Stimulated activated CD8-positive, alpha-beta memory T cell treated with anti-CD3 and anti-CD28 coated beads, Interleukin-12 subunit alpha, Interleukin-12 subunit beta, amount 100 ng/mL, for 24 hours (primary cell): ENCODE data around the gene PPP1R3D.
"Not testable (repeated sequence)": the region's sequence is repeated elsewhere in the genome, so short reads cannot be mapped to it uniquely, and the experiment has no call there.

Experiments
- DNase-seq: peaks from one replicate; pipeline ENCODE4 v3.0.0-alpha.2; 2020; ENCODE audit errors: extremely low read depth

The PPP1R3D gene

GRCh38 chr20:59940129-59940955, at the start of gene PPP1R3D, which contains the start of gene FAM217B:
PPP1R3D (minus strand) TSS chr20:59940305; CDS start chr20:59939931, 374 bp downstream.
FAM217B (plus strand) TSS chr20:59940389; CDS start chr20:59943944, 3,555 bp downstream.
- DNase-seq = peak; percentile 82

- DNase-seq = no peak
Measured at GRCh38 chr20:59988141-59988540, 48.0 kb upstream of the PPP1R3D start.

GRCh38 chr20:59987135-59987534, 47.0 kb upstream of the PPP1R3D start:
- no peak for DNase-seq

- DNase-seq = no peak
Measured at GRCh38 chr20:59985864-59986263, 45.8 kb upstream of the PPP1R3D start.

GRCh38 chr20:59985164-59985563, 45.1 kb upstream of the PPP1R3D start:
- DNase-seq = no peak

GRCh38 chr20:59984541-59984940, 44.4 kb upstream of the PPP1R3D start:
- no peak for DNase-seq

GRCh38 chr20:59983076-59983475, 43.0 kb upstream of the PPP1R3D start:
- DNase-seq = no peak

GRCh38 chr20:59977086-59977485, 37.0 kb upstream of the PPP1R3D start:
- no peak for DNase-seq

GRCh38 chr20:59976156-59976782, 36.2 kb upstream of the PPP1R3D start:
- DNase-seq = no peak

GRCh38 chr20:59972037-59972801, 32.1 kb upstream of the PPP1R3D start:
- no peak for DNase-seq

- no peak for DNase-seq
Measured at GRCh38 chr20:59971428-59971827, 31.3 kb upstream of the PPP1R3D start.

- no peak for DNase-seq
Measured at GRCh38 chr20:59966428-59966827, 26.3 kb upstream of the PPP1R3D start.

- DNase-seq = no peak
Measured at GRCh38 chr20:59962155-59962554, 22.1 kb upstream of the PPP1R3D start.

GRCh38 chr20:59961423-59961822, 21.3 kb upstream of the PPP1R3D start:
- DNase-seq = no peak

- no peak for DNase-seq
Measured at GRCh38 chr20:59958626-59959025, 18.5 kb upstream of the PPP1R3D start.

- no peak for DNase-seq
Measured at GRCh38 chr20:59958123-59958522, 18.0 kb upstream of the PPP1R3D start, which contains the start of gene CDH26. CDH26 (plus strand) TSS chr20:59958423; CDS start chr20:59958727, 304 bp downstream.

- DNase-seq = not testable (repeated sequence)
Measured at GRCh38 chr20:59957568-59957967, 17.5 kb upstream of the PPP1R3D start.

- DNase-seq = no peak
Measured at GRCh38 chr20:59955131-59955796, 15.2 kb upstream of the PPP1R3D start.

GRCh38 chr20:59954718-59955117, 14.6 kb upstream of the PPP1R3D start:
- DNase-seq = no peak

GRCh38 chr20:59949911-59950310, 9.8 kb upstream of the PPP1R3D start:
- DNase-seq = no peak

- DNase-seq = no peak
Measured at GRCh38 chr20:59948828-59949720, 9.0 kb upstream of the PPP1R3D start.
